HG03520 (cell line): Measurements from ENCODE around the gene KMT5C.
A peak's percentile ranks its signal among the peaks of the same experiment; 100 is the strongest.

ENCODE experiments used
- ATAC-seq: cut with Tn5 transposase; IDR thresholded peaks from one replicate; pipeline ENCODE4 v1.9.1; 2021; ENCODE audit warnings: mild to moderate bottlenecking, moderate library complexity; ENCODE audit not compliant: unreplicated experiment

KMT5C gene

GRCh38 chr19:55339105-55339888 lies at the start of gene KMT5C:
TSS of gene KMT5C (plus strand) at chr19:55339876. CDS start at chr19:55341937, 2,061 bp downstream.
- ATAC-seq, result peak; percentile 78

GRCh38 chr19:55297267-55297666 lies 42.4 kb upstream of the KMT5C start:
- no peak for ATAC-seq

GRCh38 chr19:55299991-55300390 lies 39.7 kb upstream of the KMT5C start:
- ATAC-seq, result no peak

GRCh38 chr19:55300886-55301458 lies 38.7 kb upstream of the KMT5C start:
- ATAC-seq, result no peak

- peak; percentile 50 for ATAC-seq
These were observed 38.0 kb upstream of the KMT5C start for GRCh38 chr19:55301459-55302317.

GRCh38 chr19:55302318-55302703 lies 37.4 kb upstream of the KMT5C start:
- ATAC-seq, result no peak

GRCh38 chr19:55303477-55303876 lies 36.2 kb upstream of the KMT5C start:
- no peak for ATAC-seq

- no peak for ATAC-seq
These were observed 35.2 kb upstream of the KMT5C start for GRCh38 chr19:55304279-55304978.

GRCh38 chr19:55304980-55305379 lies 34.7 kb upstream of the KMT5C start:
- no peak for ATAC-seq

- ATAC-seq, result no peak
These were observed 34.2 kb upstream of the KMT5C start for GRCh38 chr19:55305491-55305890.

- ATAC-seq, result no peak
These were observed 33.6 kb upstream of the KMT5C start for GRCh38 chr19:55305983-55306562.

GRCh38 chr19:55306712-55307111 lies 33.0 kb upstream of the KMT5C start:
- ATAC-seq, result no peak

- no peak for ATAC-seq
These were observed 31.4 kb upstream of the KMT5C start for GRCh38 chr19:55308281-55308680.

- ATAC-seq, result no peak
These were observed 30.2 kb upstream of the KMT5C start for GRCh38 chr19:55309448-55309847.

- ATAC-seq, result no peak
These were observed 29.2 kb upstream of the KMT5C start for GRCh38 chr19:55310498-55310897.

GRCh38 chr19:55311397-55311796 lies 28.3 kb upstream of the KMT5C start:
- ATAC-seq, result no peak

- ATAC-seq, result no peak
These were observed 27.9 kb upstream of the KMT5C start for GRCh38 chr19:55311797-55312196.

GRCh38 chr19:55312621-55313512 lies 26.8 kb upstream of the KMT5C start:
- no peak for ATAC-seq

GRCh38 chr19:55314396-55314795 lies 25.3 kb upstream of the KMT5C start:
- ATAC-seq, result no peak
